Activated naive CD8-positive, alpha-beta T cell treated with anti-CD3 and anti-CD28 coated beads, Interleukin-2, amount 10 ng/mL, durations not matched to agents 7 days and 5 days (primary cell): Measurements from ENCODE around the gene NCF2. TPM values are rescaled to one million over a fixed set of nuclear protein-coding genes. Genes with fewer than 3 reads are reported as not detected.

ENCODE experiments used
- ATAC-seq: fragments of 150-1000 bp; cut with Tn5 transposase; one replicate; pipeline ENCODE4 v1.10.0; 2021; ENCODE audit warnings: low read depth, moderate library complexity
- POLR2A ChIA-PET: fragments of 350-600 bp; sonication (Branson Sonifier 250); formaldehyde crosslinking; loops from one replicate; lab custom pipeline; 2021; ENCODE audit warnings: antibody characterized with exemption; lab: Charles Lee
- DNase-seq: peaks from one replicate; pipeline ENCODE4 v3.0.0; 2021
- H3K27ac Mint-ChIP-seq: one replicate; pipeline ENCODE4 v1.8.0; 2022; ENCODE audit warnings: mild to moderate bottlenecking, mixed read lengths
- H3K27me3 Mint-ChIP-seq: one replicate; pipeline ENCODE4 v1.8.0; 2022; ENCODE audit warnings: mild to moderate bottlenecking, moderate library complexity, mixed read lengths
- H3K36me3 Mint-ChIP-seq: one replicate; pipeline ENCODE4 v1.8.0; 2021; ENCODE audit warnings: mild to moderate bottlenecking, mixed read lengths
- H3K4me1 Mint-ChIP-seq: one replicate; pipeline ENCODE4 v1.8.0; 2021; ENCODE audit warnings: mixed read lengths
- H3K4me3 Mint-ChIP-seq: one replicate; pipeline ENCODE4 v1.8.0; 2022; ENCODE audit warnings: mild to moderate bottlenecking, moderate library complexity, mixed read lengths
- H3K9me3 Mint-ChIP-seq: one replicate; pipeline ENCODE4 v1.8.0; 2021; ENCODE audit warnings: mixed read lengths
- total RNA-seq, 2 experiments: library from RNA; stranded (reverse); gene quantifications; one replicate each; pipeline ENCODE4 v1.2.3, GENCODE V29; 2021

NCF2 gene
- total RNA-seq, 2 experiments from 2014 or later, result 7.5 to 8.0 TPM

GRCh38 chr1:183607322-183607980, 17.2 kb upstream of the NCF2 start:
- no peak overlapping the region for H3K4me3 Mint-ChIP-seq
- no peaks in the 10 kb centered on the region for H3K9me3 Mint-ChIP-seq
- DNase-seq (no peak), ATAC-seq (no peak)
- no peak overlapping the region for H3K27ac Mint-ChIP-seq
- POLR2A ChIA-PET, result no interaction called here
- H3K27me3 Mint-ChIP-seq, result peaks cover 23% of the 10 kb centered on the region
- H3K36me3 Mint-ChIP-seq, result no peaks in the 10 kb centered on the region
- peaks cover 12% of the 10 kb centered on the region for H3K4me1 Mint-ChIP-seq

GRCh38 chr1:183605904-183606303, 15.6 kb upstream of the NCF2 start:
- H3K4me1 Mint-ChIP-seq, result peaks cover 12% of the 10 kb centered on the region
- ATAC-seq (no peak), DNase-seq (no peak)
- POLR2A ChIA-PET, result interaction anchor here (0.6 kb wide), 1 partner anchor 27 kb away, joined by 7 read pairs; no protein-coding TSS in a partner anchor
- H3K36me3 Mint-ChIP-seq, result peaks cover 3% of the 10 kb centered on the region
- no peaks in the 10 kb centered on the region for H3K9me3 Mint-ChIP-seq
- peaks cover 20% of the 10 kb centered on the region for H3K27me3 Mint-ChIP-seq
- H3K27ac Mint-ChIP-seq, result no peak overlapping the region
- no peak overlapping the region for H3K4me3 Mint-ChIP-seq

- Mint-ChIP-seq H3K4me1 (peaks cover 12% of the 10 kb centered on the region), H3K27me3 (peaks cover 17% of the 10 kb centered on the region), H3K36me3 (peaks cover 3% of the 10 kb centered on the region), H3K4me3 (no peak overlapping the region), H3K27ac (no peak overlapping the region), H3K9me3 (no peaks in the 10 kb centered on the region)
- POLR2A ChIA-PET, result no interaction called here
- ATAC-seq (no peak), DNase-seq (no peak)
These were observed 14.6 kb upstream of the NCF2 start for GRCh38 chr1:183604815-183605214.

- peaks cover 4% of the 10 kb centered on the region for H3K36me3 Mint-ChIP-seq
- POLR2A ChIA-PET, result no interaction called here
- no peak for DNase-seq
- H3K4me3 Mint-ChIP-seq, result no peak overlapping the region
- no peak for ATAC-seq
- no peaks in the 10 kb centered on the region for H3K9me3 Mint-ChIP-seq
- peaks cover 12% of the 10 kb centered on the region for H3K4me1 Mint-ChIP-seq
- peak overlapping the region; percentile 57 for H3K27ac Mint-ChIP-seq
- H3K27me3 Mint-ChIP-seq, result peaks cover 12% of the 10 kb centered on the region
These were observed 14.0 kb upstream of the NCF2 start for GRCh38 chr1:183604038-183604808.

- no peak for ATAC-seq
- H3K9me3 Mint-ChIP-seq, result no peaks in the 10 kb centered on the region
- POLR2A ChIA-PET, result no interaction called here
These were observed 12.3 kb upstream of the NCF2 start for GRCh38 chr1:183602510-183602909.

GRCh38 chr1:183600634-183601033, 10.4 kb upstream of the NCF2 start:
- DNase-seq, result no peak
- Mint-ChIP-seq H3K4me1 (peaks cover 26% of the 10 kb centered on the region), H3K9me3 (no peaks in the 10 kb centered on the region), H3K27ac (no peak overlapping the region), H3K36me3 (peaks cover 4% of the 10 kb centered on the region), H3K27me3 (peaks cover 15% of the 10 kb centered on the region), H3K4me3 (no peak overlapping the region)
- POLR2A ChIA-PET, result no interaction called here
- ATAC-seq, result no peak

More at GRCh38 chr1:183602510-183602909, 12.3 kb upstream of the NCF2 start:
- Mint-ChIP-seq H3K27me3 (peaks cover 9% of the 10 kb centered on the region), H3K27ac (no peak overlapping the region), H3K36me3 (peaks cover 4% of the 10 kb centered on the region), H3K4me3 (no peak overlapping the region), H3K4me1 (peaks cover 19% of the 10 kb centered on the region)
- DNase-seq, result no peak

- H3K36me3 Mint-ChIP-seq, result peaks cover 4% of the 10 kb centered on the region
- DNase-seq (no peak), ATAC-seq (no peak)
- no peak overlapping the region for H3K4me3 Mint-ChIP-seq
- POLR2A ChIA-PET, result no interaction called here
- peaks cover 24% of the 10 kb centered on the region for H3K4me1 Mint-ChIP-seq
- no peak overlapping the region for H3K27ac Mint-ChIP-seq
- H3K27me3 Mint-ChIP-seq, result peaks cover 18% of the 10 kb centered on the region
- H3K9me3 Mint-ChIP-seq, result no peaks in the 10 kb centered on the region
These were observed 9.9 kb upstream of the NCF2 start for GRCh38 chr1:183600136-183600535.

GRCh38 chr1:183598386-183598785, 8.1 kb upstream of the NCF2 start:
- peak overlapping the region; percentile 7 for H3K4me3 Mint-ChIP-seq
- peaks cover 11% of the 10 kb centered on the region for H3K27me3 Mint-ChIP-seq
- H3K4me1 Mint-ChIP-seq, result peaks cover 16% of the 10 kb centered on the region
- peaks cover 4% of the 10 kb centered on the region for H3K36me3 Mint-ChIP-seq
- no peak overlapping the region for H3K27ac Mint-ChIP-seq
- peak; percentile 63 for ATAC-seq
- no peak for DNase-seq
- POLR2A ChIA-PET, result no interaction called here
- H3K9me3 Mint-ChIP-seq, result no peaks in the 10 kb centered on the region

GRCh38 chr1:183597656-183598347, 7.5 kb upstream of the NCF2 start:
- no peak for DNase-seq
- peak overlapping the region; percentile 7 for H3K4me3 Mint-ChIP-seq
- no peaks in the 10 kb centered on the region for H3K9me3 Mint-ChIP-seq
- POLR2A ChIA-PET, result no interaction called here
- peaks cover 4% of the 10 kb centered on the region for H3K36me3 Mint-ChIP-seq
- no peak overlapping the region for H3K27ac Mint-ChIP-seq
- H3K27me3 Mint-ChIP-seq, result peaks cover 11% of the 10 kb centered on the region
- no peak for ATAC-seq
- peaks cover 16% of the 10 kb centered on the region for H3K4me1 Mint-ChIP-seq

GRCh38 chr1:183596500-183596899, 6.2 kb upstream of the NCF2 start:
- POLR2A ChIA-PET, result no interaction called here
- Mint-ChIP-seq H3K9me3 (no peaks in the 10 kb centered on the region), H3K36me3 (peaks cover 4% of the 10 kb centered on the region), H3K27me3 (peaks cover 11% of the 10 kb centered on the region), H3K27ac (no peak overlapping the region), H3K4me3 (no peak overlapping the region), H3K4me1 (peaks cover 16% of the 10 kb centered on the region)
- ATAC-seq (no peak), DNase-seq (no peak)

- peaks cover 11% of the 10 kb centered on the region for H3K27me3 Mint-ChIP-seq
- POLR2A ChIA-PET, result no interaction called here
- no peak overlapping the region for H3K4me3 Mint-ChIP-seq
- DNase-seq (no peak), ATAC-seq (no peak)
- H3K4me1 Mint-ChIP-seq, result peaks cover 17% of the 10 kb centered on the region
- H3K36me3 Mint-ChIP-seq, result peaks cover 1% of the 10 kb centered on the region
- H3K9me3 Mint-ChIP-seq, result no peaks in the 10 kb centered on the region
- no peak overlapping the region for H3K27ac Mint-ChIP-seq
These were observed 5.3 kb upstream of the NCF2 start for GRCh38 chr1:183595537-183595936.

- Mint-ChIP-seq H3K9me3 (no peaks in the 10 kb centered on the region), H3K36me3 (no peaks in the 10 kb centered on the region), H3K4me3 (no peak overlapping the region), H3K27me3 (peaks cover 10% of the 10 kb centered on the region), H3K27ac (no peak overlapping the region), H3K4me1 (peaks cover 33% of the 10 kb centered on the region)
- POLR2A ChIA-PET, result no interaction called here
- ATAC-seq, result no peak
- no peak for DNase-seq
These were observed 3.1 kb upstream of the NCF2 start for GRCh38 chr1:183593356-183593755.

GRCh38 chr1:183592733-183593132, 2.5 kb upstream of the NCF2 start:
- ATAC-seq, result no peak
- Mint-ChIP-seq H3K36me3 (no peaks in the 10 kb centered on the region), H3K27ac (no peak overlapping the region), H3K4me1 (peaks cover 30% of the 10 kb centered on the region), H3K9me3 (no peaks in the 10 kb centered on the region), H3K4me3 (no peak overlapping the region), H3K27me3 (peaks cover 10% of the 10 kb centered on the region)
- DNase-seq, result no peak
- POLR2A ChIA-PET, result no interaction called here
